Fibroblast of villous mesenchyme (primary cell): ENCODE results near the gene WNT7B. TPM values are rescaled to one million over a fixed set of nuclear protein-coding genes. Genes with fewer than 3 reads are reported as not detected.

Experiments
- DNase-seq: peaks from one replicate; pipeline ENCODE4 v3.0.0-alpha.2; 2010; ENCODE audit warnings: low read depth
- H3K4me3 ChIP-seq: 2 replicates; pipeline ENCODE4 v1.5.1; 2011; ENCODE audit warnings: low read depth, mild to moderate bottlenecking, low read length
- total RNA-seq: library from RNA; depleted of rRNA; stranded (reverse); fragments of >200 nt; gene quantifications from 2 replicates; pipeline ENCODE4 v1.2.3, GENCODE V29; 2012
- TF ChIP-seq, protein P1 (sequence below): IDR thresholded peaks from 2 replicates; pipeline ENCODE4 v1.5.1; 2012; ENCODE audit warnings: low read depth, mild to moderate bottlenecking, low read length; ENCODE audit not compliant: insufficient read depth

WNT7B gene
- total RNA-seq, 1 donor, result under 0.01 TPM

DNA sequence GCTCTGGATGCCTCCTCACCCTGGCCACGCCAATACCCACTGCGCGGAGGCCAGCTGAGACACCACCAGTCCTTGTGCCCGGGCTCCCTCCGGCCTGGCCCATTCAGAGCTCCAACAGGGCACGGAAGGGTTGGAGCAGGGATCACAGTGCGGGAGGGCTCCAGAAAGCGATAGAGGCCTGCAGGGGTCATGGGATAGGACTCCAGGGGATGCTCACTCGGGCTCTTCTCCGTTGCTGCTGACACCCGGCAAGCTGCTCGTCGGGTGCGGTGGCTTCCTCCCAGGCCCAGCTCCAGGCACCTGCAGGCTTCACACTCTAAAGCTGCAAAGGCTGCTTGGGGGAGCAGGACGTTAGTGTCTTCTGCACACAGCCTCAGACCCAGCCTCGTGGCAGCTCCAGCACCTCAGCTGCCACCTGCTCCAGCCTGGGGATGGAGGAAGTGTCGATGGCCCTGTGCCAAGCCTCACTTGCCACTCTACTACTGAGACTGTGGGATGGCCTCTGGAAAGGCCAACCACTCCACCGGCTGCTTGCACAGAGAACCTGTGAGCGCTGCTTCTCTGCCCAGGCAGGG is 10.6 kb downstream of the WNT7B start:
- H3K4me3 ChIP-seq, result no peak overlapping the region
- TF ChIP-seq, protein P1, sequence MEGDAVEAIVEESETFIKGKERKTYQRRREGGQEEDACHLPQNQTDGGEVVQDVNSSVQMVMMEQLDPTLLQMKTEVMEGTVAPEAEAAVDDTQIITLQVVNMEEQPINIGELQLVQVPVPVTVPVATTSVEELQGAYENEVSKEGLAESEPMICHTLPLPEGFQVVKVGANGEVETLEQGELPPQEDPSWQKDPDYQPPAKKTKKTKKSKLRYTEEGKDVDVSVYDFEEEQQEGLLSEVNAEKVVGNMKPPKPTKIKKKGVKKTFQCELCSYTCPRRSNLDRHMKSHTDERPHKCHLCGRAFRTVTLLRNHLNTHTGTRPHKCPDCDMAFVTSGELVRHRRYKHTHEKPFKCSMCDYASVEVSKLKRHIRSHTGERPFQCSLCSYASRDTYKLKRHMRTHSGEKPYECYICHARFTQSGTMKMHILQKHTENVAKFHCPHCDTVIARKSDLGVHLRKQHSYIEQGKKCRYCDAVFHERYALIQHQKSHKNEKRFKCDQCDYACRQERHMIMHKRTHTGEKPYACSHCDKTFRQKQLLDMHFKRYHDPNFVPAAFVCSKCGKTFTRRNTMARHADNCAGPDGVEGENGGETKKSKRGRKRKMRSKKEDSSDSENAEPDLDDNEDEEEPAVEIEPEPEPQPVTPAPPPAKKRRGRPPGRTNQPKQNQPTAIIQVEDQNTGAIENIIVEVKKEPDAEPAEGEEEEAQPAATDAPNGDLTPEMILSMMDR, result no peak
- DNase-seq, result no peak

DNA sequence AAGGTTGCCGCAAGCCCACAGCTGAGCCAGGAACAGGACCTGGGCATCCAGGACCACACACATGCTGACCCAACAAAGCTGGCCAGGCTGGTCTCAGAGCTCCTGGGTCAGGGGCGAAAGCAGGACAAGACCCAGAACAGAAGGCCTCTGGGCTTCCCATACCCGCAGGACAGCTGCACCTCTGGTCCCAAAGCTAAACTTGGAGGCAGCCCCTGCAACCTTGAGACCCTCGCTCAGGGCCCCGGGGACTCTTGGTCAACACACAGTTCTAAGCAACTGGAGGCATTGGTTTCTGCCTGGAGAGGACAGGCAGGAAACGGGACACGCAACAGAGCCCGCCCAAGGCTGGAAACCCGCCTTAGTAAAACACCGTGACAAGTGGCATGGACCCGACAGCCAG is 11.4 kb downstream of the WNT7B start:
- TF ChIP-seq, protein P1, result no peak
- no peak for DNase-seq
- H3K4me3 ChIP-seq, result no peak overlapping the region

DNA sequence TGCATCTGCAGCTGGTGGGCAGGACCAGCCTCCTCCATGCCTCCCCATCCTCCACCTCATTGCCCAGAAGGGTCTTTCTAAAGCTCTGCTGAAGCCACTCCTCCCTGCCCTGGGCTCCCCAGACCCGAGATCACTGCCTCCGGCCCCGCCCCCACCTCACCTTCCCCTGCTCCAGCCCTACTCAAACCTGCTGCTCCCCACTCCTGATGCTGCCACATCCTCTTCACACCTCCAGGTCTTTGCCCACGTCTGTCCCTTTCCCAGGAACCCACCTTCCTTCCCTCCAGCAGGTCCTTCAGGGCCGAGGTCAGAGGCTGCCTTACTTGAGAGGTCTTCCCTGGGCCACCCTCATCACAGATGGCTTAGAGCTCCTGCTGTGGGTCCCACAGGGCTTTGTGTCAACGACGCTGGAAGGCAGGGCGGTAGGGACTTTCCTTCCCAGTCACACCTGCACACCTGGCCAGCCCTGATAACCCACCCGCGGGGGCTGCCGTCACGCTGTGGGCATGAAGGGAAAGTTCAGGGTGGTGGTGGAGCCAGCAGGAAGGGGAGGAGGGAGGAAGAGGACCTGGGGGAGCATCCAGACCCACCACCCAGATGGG is 11.9 kb downstream of the WNT7B start:
- no peak for DNase-seq
- H3K4me3 ChIP-seq, result no peak overlapping the region
- TF ChIP-seq, protein P1, result no peak

DNA sequence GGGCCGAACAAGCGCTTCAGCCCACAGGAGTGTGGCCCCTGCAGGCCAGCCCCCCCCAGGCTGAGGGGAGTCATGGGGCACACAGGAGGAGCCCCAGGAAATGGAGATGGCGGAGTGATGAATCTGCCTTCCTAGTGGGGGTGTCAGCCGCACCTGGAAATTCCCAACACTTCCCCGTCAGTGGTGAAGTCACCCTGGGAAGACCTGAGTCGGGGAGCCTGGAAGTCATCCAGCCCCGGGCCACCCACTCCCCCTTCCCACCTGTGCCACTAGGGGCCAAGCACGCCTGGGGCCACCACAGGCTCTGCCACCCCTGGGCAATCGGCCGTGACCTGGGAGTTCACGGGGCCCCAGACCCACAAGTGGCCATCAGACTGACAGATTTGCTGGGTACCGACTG is 12.6 kb downstream of the WNT7B start:
- no peak overlapping the region for H3K4me3 ChIP-seq
- DNase-seq, result no peak
- TF ChIP-seq, protein P1, result no peak

DNA sequence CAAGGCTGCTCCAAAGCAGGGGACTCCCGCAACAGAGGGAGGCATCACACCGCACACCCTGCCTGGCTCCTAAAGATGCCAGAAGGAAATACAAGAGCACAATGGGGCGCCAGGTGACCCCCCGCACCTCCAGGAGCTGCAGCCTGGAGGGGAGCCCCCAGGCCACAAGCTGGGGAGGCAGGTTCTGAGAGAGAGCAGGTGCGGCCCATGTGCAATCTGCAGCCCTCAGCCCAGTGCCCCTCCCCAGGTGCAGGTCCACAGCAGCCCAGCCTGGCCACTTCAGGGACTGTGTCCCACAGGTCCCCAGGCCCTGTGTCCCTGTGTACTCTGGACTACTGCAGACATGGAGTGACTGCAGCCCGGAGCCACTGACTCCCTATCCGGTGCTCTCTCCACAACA is 13.1 kb downstream of the WNT7B start:
- no peak overlapping the region for H3K4me3 ChIP-seq
- DNase-seq, result no peak
- TF ChIP-seq, protein P1, result no peak

DNA sequence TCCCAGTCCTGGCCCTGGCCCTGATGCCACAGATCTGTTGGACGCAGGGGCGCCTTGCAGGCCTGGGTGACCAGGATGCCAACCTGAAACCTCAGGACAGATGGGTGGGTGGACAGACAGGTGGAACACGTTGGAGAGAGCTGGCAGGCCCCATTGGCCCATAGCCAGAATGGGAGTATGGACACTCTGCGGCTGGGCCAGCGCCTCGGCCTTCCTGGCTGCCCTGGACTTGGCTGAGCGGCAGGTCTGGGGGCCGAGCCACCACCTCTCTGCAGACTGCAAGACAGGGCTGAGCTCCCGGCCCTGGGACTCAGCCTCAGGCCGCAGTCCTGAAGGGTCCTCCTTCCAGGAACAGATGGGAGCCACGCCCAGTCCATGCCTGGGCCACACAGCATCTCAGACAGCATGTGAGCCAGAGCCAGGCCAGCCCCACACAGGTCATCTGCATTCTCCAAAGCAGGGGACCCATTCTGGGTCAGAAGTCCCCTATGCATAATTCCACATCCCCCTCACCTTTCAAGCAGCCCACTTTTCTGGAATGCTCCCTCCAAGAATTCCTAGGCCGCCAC is 14.1 kb downstream of the WNT7B start:
- DNase-seq, result no peak
- TF ChIP-seq, protein P1, result no peak
- no peak overlapping the region for H3K4me3 ChIP-seq

DNA sequence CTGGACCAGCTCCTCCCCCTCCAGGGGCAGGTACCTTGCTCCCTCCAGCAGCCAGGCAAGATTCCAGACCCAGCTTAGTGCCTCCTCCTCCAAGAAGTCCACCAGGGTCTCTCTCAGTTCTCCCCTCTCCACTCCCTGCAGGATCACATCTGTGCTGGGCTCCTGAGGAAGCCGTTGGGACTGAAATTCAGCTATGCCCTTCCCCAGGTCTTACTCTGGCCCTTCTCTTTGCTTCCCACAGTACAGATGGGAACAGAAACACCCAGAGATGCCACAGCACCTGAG is 14.6 kb downstream of the WNT7B start:
- no peak for DNase-seq
- H3K4me3 ChIP-seq, result no peak overlapping the region
- TF ChIP-seq, protein P1, result no peak
